ENCODE results near the gene PPP2R2C. TPM values are rescaled to one million over a fixed set of nuclear protein-coding genes. Genes with fewer than 3 reads are reported as not detected.

PPP2R2C gene
- total and polyA plus RNA-seq, 12 donors: 0.14 to 10.6 (median 4.2) TPM

DNA sequence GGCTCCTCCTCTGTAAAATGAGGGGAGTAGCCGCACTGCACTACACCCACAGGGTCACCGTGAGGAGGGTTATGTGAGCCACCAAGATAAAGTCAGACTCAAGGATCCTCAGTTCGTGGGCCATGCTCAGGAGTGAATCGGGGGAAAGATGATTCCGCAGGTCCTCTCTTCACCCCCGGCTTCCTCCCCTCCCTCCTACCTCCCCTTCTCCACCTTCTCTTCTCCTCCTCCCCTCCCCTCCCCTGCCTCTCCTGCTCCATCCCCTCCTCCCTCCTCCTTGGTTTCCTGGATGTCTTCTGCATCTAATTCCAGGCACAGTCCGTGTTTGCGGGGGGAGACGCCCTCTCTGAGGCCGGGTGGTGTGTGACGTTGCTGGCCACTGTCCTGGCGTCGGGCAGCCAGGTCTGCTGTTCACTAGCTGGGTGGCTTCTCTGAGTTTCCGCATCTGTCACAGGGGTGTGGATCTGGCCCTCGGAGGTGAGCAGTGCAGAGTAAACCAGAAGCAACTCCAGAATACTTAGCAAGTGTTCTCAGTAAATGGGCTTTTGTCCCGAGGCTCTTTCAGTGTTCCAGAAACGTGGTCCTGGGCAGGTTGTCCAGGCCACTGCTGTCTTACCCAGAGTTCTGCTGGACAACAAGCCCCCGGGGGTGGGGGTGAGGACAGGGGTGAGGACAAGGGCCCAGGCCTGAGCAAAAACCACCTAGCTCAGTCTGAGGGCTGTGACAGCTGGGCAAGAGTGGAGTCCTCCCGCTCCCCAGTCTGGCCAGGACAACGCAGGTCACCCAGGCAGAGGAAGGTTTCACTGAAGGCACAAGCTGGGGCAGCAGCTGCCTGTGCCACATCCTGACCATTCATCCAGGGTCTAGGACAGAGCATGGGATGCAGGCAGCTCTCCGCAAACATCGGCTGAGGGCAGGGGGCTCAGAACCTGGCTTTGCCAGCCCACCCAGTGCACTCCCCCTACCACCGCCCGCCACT lies 92.4 kb downstream of the PPP2R2C start:
- no peak for ATAC-seq
- no peaks in the 10 kb centered on the region for H3K36me3 ChIP-seq
- H3K4me3 ChIP-seq: no peak overlapping the region
- no peak overlapping the region for H3K27ac ChIP-seq
- H3K4me1 ChIP-seq: no peaks in the 10 kb centered on the region
- H3K27me3 ChIP-seq: peaks cover 0 to 63% (median 26%) of the 10 kb centered on the region in 7 donors
- intact Hi-C loops (cut with DNase I): loop anchor here in 1 of 10 donors (10.0 kb wide), 1 partner anchor 135 kb away; no protein-coding TSS in a partner anchor
- 30 to 33% methylated on average over 24 of the region's 24 CpGs for WGBS, 2 donors
- no peaks in the 10 kb centered on the region for H3K9me3 ChIP-seq
- TF ChIP-seq, protein P1, sequence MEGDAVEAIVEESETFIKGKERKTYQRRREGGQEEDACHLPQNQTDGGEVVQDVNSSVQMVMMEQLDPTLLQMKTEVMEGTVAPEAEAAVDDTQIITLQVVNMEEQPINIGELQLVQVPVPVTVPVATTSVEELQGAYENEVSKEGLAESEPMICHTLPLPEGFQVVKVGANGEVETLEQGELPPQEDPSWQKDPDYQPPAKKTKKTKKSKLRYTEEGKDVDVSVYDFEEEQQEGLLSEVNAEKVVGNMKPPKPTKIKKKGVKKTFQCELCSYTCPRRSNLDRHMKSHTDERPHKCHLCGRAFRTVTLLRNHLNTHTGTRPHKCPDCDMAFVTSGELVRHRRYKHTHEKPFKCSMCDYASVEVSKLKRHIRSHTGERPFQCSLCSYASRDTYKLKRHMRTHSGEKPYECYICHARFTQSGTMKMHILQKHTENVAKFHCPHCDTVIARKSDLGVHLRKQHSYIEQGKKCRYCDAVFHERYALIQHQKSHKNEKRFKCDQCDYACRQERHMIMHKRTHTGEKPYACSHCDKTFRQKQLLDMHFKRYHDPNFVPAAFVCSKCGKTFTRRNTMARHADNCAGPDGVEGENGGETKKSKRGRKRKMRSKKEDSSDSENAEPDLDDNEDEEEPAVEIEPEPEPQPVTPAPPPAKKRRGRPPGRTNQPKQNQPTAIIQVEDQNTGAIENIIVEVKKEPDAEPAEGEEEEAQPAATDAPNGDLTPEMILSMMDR (IDR thresholded peaks at IDR 0.05): no peak
- no peak for DNase-seq

DNA sequence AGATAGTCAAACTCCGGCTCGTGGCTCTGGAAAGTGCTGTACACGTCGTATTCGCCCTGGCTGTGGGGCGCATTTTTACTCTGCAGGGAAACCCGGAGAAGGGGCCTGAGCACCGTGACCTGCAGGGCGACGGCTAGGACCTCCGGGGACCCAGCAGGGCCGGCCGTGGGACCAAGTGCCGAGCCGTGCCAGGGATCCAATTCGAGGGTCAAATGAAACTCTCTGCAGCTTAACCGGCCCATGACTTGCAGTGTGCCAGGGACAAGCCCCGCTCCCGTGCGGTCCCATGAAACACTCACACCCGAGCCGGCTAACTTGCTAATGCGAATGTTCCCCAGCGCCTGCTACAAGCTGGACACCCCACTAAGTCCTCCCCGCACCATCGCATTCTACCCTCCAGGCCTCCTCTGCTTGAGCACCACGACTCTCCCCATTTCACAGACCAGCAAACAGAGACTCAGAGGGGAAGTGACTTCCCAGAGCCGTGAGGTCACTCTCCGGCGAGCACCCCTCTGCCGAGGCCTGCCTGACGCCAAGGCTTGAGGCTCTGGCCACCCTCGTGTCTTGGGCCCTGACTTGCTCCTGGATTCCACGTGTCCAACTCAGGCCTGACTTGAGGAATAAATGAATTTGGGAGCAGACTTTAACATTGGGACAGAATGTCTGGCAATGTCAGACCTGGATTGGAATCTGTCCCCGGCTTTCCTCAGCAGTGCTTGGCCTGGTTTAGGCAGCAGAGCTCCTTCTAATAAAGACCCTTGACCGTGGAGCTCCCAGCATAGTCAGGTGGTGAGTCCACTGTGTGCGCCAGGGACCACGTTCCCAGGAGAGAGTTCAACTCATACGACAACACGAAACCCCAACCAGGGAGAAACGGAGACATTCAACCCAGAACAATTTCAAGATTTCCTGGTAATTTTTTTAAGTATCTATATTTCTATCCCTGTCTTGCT lies 93.6 kb downstream of the PPP2R2C start:
- TF ChIP-seq, protein P1 (IDR thresholded peaks at IDR 0.05): no peak
- Histone ChIP-seq H3K36me3 (no peaks in the 10 kb centered on the region), H3K4me1 (no peaks in the 10 kb centered on the region), H3K9me3 (no peaks in the 10 kb centered on the region), H3K4me3 (no peak overlapping the region), H3K27ac (no peak overlapping the region), H3K27me3 (peaks cover 0 to 55% (median 26%) of the 10 kb centered on the region in 7 donors)
- DNase-seq (no peak), ATAC-seq (no peak)
- intact Hi-C loops (cut with DNase I): no loop called here
- 74 to 78% methylated on average over 41 of the region's 41 CpGs for WGBS, 2 donors

DNA sequence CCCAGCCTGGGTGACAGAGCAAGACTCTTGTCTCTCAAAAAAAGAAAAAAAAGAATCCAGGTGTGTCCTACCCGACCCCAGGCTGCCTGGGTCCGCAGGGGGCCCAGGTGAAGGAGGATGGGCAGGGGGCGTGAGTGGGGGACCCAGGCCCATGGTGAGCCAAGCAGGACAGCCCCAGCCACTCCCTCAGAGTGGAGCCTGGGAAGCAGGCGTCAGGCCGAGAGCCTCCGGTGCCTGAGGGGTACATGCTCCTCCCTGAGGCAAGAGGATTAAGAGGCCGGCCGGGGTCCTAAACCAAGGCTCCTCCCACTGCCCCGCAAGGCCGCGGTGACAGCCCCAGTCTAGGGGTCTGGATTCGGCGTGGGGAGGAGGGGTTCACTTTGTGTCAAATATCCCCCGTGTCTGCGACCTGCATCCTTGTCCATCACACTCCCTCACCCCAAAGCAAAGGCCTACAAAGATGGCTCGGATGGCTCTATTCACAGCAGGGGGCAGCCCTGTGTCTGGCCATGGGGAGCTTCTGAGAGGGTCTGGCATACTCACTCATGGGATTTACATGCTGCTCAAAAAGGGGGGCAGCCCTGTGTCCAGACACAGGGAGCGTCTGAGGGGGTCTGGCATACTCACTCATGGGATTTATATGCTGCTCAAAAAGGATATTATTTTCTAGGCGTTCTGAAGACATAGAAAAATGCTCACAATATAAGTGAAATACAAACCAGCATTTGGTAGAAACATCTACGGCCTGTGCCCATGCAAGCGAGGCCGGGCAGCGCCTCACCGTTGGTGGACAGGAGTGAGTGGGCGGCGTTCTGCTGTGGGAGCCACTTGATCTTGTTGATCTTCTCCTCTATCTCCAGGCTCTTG lies 94.6 kb downstream of the PPP2R2C start:
- DNase-seq (no peak), ATAC-seq (no peak)
- peaks cover 0 to 49% (median 26%) of the 10 kb centered on the region in 7 donors for H3K27me3 ChIP-seq
- intact Hi-C loops (cut with DNase I): no loop called here
- no peaks in the 10 kb centered on the region for H3K36me3 ChIP-seq
- no peak overlapping the region for H3K27ac ChIP-seq
- H3K4me3 ChIP-seq: no peak overlapping the region
- H3K9me3 ChIP-seq: no peaks in the 10 kb centered on the region
- H3K4me1 ChIP-seq: no peaks in the 10 kb centered on the region
- TF ChIP-seq, protein P1 (IDR thresholded peaks at IDR 0.05): no peak
- 45 to 51% methylated on average over 25 of the region's 25 CpGs for WGBS, 2 donors
